Measurements from ENCODE around the gene FOSL1.

FOSL1 gene

DNA sequence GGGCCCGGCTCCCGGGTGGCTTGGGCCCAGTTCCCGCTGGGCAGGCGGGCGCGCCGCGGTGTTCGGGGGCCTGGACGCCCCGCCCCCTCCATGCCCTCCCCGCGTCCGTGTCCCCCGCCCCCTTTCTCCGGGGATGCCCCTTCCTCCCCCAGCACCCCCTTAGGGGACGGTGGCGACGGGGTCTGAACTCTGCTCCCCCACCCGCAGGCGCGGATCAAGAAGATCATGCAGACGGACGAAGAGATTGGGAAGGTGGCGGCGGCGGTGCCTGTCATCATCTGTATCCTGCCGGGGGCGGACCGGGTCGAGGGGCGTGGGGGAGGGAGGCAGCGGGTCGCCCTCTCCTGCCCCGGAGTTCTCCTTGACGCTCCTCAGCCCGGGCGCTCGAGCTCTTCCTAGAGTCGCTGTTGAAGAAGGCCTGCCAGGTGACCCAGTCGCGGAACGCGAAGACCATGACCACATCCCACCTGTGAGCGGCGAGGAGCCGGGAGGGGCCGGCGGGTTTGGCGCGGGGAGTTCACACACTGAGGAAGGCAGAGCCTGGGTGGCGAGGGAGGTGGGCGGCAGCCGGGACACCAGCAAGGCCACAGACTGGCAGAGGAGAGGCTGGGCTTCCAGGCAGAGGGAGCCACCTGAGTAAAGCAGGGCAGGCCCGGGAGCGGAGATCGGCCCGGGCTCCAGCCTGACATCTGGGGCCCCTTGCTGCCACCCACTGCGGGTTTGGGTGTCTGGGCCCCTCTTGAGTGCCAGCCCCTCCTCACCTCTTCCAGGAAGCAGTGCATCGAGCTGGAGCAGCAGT lies 19.6 kb upstream of the FOSL1 start:
- no peak for DNase-seq

DNA sequence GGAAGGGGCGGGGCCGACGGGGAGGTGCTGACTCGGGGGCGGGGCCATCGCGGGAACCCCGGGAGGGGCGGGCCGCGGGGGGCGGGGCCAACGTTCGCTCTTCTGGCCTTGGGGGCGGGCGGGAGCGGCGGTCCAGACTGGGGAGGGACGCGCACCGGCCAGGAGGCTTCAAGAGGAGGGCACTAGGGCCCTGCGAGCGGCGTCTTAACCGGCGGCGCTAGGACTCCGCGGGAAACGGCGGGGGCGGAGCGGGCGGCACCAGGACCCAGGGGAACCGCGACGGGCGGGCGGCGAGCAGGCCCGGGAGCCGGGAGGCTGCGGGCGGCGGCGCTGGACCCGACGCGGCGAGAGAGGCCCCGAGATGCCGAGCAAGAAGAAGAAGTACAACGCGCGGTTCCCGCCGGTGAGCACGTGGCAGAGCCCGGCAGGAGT lies 19.0 kb upstream of the FOSL1 start, which contains the start of gene DRAP1:
Gene DRAP1 (plus strand): TSS at position 286 of the 432 bp plus-strand sequence. CDS start 76 bp downstream, at position 362.
- peak; percentile 99 for DNase-seq

DNA sequence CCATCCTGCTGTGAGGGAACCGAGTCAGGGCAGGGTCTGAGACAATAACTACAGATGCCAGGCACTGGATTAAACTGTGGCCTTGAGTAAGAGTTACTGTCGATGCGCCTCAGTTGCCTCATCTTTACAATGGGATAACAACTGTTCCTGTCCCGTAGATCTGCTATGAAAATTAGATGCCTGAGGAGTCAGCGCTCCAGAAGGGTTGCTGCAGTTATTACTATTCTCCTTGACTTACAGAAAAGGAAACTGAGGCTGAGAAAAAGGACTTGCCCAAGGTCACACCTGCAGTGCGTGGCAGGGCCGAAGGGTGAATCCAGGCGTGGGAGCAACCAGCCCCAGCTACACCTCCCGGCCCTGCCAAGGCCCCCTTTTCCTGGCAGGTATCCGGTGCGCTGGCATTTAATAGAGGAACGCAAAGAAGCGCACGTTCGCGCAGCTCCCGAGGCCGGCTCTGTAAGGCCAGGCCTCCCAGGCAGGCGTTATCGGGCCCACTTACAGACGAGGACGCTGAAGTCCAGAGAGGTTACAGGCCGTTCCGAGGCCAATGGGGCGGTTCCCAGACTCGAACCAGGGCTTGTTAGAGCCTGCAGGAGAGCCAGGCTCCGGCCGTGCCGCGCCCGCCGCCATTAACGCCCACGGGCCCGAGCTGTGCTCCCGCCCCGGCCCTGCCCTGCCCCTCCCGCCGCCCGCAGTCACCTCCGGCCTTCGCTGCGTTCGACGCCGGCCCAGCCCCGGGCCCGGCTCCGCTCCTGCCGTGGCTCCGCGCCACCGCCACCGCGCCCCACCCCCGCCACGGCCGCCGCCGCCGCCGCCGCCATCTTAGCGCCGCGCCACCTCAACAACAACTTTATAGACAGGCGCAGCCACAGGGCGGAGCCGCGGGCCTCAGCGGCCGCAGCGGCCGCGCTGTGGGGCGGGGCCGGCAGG lies 18.3 kb upstream of the FOSL1 start, which contains the start of gene C11orf68:
Gene C11orf68 (minus strand): TSS at position 852 of the 930 bp plus-strand sequence. CDS start 31 bp downstream, at position 821.
- DNase-seq, result no peak

DNA sequence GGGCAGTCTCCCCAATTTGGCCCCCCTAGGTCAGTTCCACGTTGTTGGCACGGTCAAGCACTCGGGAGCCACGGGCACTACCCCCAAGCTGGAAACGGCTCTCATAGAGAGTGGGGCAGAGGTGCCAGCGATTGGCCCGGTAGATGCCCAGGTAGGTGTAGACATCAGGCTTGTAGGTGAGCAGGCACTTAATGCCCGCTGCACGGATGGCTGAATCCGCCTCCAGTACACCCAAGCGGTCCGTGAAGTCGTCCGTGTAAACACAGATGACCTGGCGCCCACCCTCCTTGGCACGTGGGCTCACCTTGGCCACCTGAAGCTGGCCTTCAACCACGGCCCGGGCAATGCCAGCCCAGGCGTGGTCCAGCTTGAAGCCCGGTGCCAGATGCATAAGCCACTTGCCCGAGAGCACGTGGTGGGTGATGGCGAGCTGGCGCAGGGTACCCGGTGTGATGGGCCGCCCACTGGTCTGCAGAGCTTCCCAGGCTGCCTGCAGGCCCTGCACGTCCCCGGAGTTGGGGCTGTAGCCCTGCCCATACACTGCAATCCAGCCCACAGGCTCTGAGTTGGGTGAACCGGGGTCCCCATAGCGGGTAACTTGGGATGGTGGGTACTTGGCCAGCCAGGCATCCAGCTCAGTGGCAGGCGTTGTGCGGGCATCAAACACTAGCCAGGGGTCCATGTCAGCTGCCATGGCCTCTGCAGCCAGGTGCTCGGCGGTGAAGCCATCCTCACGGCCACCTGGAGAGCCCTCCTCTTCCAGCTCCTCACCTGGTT lies 17.4 kb upstream of the FOSL1 start:
- no peak for DNase-seq

DNA sequence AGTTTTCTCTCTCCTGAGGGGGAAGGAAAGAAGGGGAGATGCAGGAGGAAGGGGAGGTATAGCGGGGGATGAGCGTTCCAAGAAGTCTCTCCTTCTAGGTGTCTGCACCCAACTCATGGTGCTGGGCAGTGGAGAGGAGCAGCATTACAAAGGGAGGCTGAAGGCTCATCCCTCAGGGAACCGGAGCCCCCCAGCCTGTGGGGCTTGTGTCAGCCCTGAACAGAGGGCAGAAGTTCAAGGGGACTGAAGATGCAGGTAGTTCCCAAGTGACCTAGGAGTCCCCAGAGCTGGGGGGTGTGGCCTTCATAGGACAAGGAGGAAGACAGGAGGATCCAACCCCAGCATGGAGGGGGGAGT lies 16.9 kb upstream of the FOSL1 start:
- no peak for DNase-seq

DNA sequence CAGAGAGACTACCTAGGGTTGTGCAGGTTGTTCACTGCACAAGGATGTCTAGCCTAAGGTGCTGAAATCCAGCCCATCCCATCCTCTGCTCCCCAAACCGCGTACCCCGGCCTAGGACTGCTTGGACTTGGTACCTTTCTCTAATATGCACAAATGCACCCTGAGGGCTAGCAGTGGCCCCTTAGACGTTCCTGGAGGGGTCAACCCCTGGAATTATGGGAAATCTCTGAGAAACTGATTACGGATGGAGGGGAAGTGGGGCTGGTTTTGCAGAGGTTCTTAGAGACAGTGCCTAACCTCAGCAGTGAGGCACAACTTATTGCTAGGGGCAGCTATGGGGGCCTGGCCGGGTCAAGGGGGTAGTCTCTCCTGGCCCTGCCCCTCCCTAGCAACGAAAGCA lies 16.2 kb upstream of the FOSL1 start:
- DNase-seq, result no peak

DNA sequence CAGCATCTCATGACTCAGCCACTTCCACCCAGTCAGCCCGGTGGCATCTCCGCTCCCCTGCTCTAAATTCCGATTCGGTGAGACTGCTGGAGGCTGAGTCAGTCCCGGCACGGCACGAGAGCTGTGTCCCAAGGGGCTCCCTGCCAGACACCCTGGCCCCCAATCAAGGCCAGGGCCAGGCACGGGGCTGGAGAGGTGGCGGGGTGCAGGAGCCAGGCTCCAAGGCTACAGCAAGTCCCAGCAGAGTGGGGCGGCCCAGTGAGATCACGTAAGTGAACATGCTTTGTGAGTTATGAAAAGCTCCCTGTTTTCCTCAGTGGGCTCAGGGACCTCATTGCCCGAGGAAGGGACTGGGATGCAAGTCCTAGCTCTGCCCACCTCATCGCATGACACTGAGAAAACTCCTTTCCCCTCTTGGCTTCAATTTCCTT lies 15.6 kb upstream of the FOSL1 start:
- DNase-seq, result no peak

DNA sequence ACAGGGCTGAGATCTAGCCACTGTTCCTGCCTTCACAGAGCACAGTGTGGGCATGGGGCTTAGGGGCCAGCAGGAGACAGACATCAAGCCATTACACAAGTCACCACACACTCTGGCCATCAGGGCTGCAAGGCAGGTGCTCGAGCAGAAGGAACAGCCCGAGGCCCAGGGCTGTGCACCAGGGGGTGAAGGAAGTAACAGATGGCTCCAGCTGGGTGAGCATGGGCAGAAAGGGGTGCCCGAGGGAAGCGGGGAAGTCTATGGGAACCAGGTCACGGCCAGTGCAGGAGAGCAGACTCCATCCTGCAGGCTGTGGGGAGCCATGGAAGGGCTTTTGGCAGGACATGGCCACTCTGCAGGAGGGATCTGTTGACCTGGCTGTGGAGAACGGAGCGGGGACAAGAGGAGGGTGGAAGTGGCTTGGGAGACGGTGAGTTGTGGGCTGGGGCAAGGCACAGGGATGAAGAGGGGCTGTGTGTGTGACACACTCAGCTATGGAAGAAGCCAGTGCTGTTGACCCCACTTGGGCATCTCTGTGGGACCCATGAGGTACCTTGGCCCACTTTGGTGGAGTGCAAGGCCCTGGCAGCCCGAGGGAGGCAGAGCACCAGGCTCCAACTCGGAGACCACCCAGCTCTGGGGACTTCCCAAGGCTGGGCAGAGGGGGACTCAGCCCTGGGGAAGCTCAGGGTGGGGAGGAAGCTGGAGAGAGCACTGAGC lies 15.1 kb upstream of the FOSL1 start:
- no peak for DNase-seq

DNA sequence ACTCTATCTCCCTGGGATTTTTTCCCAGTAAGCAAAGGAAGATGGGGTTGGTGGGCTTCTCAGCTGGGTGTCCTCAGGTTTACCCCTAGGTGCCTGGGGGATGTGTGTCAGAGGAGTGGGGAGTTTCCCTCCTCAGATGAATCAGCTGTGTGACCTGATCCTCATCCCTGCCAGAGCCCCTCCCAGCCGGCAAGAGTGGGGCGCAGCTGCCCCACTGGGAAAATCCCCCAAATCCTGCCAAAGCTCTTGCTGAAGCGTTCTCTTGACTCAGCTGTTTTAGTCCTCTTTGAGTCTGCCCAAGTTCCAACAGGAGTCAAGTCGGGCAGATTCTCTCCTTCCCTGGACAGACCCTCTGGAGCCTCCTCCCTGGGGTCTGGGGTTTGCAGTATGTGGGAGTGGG lies 12.7 kb upstream of the FOSL1 start:
- no peak for DNase-seq

DNA sequence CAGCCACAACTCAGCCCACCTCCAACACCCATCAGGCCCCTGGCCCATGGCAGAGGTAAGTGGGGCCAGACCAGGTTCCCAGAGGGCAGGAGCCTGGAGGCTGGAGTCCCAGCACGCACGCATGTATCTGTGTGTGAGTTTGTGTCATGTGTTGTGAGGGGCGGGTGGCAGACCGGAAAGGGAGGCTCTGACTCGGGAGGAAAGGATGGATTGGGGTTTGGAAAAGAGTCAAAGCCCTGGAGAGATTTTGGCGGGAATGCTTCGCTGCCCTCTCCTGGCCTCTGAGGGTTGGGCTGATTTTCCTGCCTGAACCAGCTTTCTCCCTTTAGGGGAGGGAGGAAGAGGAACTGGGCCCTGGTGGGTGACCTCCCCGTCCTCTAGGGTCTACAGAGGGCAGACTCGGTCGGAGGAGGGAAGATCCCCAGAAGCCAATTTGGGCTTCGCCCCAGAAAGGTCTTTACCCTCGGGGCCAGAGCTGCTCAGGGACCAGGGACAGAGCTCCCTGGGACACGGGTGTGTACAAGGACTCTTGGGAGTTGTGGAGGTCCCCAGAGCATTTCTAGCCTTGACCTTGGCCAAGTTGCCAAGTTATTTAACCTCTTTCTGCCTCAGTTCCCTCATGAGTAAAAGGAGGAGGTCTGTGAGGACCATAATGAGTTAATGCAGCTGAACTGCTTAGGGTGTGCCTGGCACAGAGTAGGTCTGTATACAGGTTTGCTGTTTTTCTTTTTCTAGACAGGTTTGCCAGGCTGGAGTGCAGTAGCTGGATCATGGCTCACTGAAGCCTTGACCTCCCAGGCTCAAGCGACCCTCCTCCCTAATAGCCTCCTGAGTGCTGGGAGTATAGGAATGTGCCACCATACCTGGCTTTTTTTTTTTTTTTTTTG lies 11.7 kb upstream of the FOSL1 start:
- no peak for DNase-seq

DNA sequence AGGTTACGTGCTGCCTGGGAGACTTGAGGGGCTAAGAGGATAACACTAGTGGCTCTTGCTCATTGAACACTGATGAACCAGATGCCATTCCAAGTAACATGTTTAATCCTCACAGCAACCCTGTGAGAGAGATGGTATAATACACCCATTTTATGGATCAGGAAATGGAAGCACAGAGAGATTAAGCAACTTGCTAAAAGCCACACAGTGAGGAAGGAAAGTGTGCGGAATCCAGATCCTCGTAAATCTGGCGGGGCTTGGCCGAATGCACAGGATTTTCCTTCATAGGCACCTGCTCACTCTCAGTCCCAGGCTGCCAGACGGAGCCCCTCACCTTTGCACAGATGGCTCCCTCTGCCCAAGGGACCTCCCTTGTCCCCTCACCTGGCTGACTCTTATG lies 7.7 kb upstream of the FOSL1 start:
- no peak for DNase-seq

DNA sequence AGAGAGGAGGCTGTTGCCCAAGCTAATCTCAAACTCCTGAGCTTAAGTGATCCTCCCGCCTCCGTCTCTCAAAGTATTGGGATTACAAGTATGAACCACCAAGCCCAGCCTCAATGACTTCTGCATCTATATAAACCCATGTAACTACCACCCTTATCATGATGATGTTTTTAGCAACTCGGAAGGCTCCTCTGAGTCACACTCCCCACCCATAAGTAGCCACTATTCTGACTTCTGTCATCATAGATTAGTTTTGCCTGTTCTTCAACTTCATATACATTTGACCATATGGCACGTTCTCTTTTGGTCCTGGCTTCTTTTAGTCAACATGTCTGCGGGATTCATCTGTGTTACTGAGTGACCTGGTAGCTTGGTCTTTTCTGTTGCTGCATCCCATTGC lies 6.4 kb upstream of the FOSL1 start:
- DNase-seq, result no peak

DNA sequence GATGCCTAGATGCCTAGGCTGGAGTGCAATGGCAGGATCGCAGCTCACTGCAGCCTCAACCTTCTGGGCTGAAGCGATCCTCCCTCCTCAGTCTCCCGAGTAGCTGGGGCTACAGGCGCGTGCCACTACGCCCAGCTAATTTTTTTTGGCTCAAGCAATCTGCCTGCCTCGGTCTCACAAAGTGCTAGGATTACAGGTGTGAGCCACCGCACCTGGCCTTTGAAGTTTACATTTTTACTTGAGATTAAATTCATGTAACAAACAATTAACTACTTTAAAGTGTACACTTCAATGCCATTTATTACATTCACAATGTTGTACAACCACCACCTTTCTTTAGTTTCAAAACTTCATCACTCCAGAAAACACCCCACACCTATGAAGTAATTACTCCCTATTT lies 3.5 kb upstream of the FOSL1 start:
- DNase-seq, result no peak

DNA sequence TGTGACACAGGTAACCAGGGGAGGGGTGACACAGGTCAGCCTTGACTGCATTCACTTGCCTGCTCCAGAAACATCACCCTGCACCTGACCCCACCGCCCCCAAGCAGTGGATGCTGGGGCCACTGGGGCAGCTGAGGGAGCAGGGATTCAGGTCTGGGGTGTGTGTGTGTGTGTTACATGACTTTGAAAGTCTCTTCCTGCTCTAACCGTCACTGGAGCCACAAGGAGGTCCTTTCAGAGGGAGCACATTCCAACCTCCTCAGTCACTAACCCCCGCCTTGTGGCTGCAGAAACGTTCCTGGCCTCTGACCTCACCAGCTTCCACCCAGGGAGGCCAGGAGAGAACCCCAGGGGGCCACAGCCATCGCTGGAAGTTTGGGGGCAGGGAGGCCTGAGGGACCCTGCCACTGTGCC lies 2.9 kb upstream of the FOSL1 start:
- no peak for DNase-seq

DNA sequence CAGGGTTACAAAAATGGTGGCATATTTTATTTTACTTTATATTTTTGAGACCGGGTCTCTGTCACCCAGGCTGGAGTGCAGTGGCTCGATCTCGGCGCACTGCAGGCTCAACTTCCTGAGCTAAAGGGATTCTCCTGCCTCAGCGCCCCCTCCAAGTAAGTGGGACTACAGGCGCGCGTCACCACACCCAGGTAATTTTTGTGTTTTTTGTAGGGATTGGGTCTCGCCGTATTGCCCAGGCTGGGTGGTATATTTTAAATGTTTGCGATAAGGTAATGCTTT lies 652 bp upstream of the FOSL1 start:
- no peak for DNase-seq

DNA sequence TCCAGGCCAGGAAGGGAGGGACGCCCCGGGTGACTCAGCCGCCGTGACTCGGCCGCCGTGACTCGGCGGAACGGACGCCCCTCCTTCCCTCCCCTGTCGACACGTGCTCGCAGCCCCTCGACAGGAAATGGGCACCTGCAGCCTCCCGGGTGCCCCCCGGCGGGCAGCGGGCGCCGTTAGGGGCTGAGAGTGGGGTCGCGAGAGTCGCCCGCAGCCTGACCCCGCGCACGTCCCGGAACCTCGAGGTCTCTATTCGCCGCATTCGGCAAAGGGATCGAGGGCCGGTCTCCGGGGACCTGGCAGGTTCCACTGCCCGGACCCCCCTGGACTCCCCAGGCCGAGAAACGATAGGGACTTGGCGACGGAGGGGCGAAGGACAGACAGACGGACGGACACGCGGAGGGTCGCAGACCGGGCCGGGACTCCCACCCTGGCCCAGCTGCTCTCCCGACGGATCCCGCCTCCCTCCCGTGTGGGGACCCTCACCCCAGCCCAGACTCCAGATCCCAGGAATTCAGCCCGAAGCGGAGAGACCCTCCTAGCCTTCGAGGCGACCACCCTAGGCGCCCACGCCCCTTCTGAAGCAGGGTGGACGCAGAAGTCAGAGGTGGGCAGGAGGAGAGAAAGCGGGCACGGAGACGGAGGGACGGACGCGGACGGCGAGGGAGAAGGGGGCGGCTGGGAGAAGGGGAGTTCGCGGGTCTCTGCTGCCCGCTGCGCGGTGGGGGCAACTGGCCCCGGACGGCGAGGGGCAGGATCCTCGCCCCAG lies 648 bp downstream of the FOSL1 start:
- peak; percentile 82 for DNase-seq

DNA sequence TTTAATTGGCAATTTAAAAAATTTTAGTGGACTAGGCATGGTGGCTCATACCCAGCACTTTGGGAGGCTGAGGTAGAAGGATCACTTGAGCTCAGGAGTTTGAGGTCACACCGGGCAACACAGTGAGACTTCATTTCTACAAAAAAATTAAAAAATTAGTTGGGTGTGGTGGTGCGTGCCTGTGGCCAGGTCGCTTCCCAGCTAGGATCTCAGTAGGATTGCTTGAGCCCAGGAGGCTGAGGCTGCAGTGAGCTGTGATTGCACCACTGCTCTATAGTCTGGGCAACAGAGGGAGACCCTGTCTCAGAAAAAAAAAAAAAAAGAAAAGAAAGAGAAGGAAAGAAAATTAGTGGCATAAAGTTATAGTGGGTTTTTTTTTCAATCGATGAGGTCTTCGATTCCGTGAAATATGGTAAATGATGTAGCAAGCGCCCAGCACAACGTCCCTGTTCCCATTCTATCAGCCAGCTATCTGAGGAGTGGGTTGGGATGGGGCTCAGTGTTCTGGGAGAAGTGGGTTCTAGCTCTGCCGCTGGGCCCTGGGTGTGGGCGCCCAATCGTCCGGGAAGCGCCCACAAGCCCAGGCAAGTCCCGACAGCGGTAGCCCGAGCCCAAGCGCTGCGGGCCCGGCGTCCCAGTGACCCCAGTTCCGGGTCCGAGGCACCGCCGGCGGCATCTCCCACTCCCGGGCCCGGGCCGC lies 1.4 kb downstream of the FOSL1 start:
- no peak for DNase-seq

DNA sequence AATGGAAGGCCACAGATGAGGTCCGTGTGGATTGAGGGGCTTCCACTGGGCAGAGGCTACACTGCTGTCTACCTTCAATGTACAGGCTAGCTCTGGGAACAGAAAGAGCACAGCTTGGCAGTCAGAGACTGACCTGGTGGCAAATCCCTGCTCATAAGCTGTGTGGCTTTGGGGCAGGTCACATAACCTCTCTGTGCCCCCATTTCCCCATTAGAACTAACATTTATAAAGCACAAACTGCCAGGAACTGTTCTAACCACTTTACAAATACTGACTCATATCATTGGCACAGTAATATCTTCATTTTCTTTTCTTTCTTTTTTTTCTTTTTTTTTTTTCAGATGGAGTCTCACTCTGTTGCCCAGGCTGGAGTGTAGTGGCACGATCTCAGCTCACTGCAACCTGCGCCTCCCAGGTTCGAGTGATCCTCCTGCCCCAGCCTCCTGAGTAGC lies 3.1 kb downstream of the FOSL1 start:
- peak; percentile 54 for DNase-seq

DNA sequence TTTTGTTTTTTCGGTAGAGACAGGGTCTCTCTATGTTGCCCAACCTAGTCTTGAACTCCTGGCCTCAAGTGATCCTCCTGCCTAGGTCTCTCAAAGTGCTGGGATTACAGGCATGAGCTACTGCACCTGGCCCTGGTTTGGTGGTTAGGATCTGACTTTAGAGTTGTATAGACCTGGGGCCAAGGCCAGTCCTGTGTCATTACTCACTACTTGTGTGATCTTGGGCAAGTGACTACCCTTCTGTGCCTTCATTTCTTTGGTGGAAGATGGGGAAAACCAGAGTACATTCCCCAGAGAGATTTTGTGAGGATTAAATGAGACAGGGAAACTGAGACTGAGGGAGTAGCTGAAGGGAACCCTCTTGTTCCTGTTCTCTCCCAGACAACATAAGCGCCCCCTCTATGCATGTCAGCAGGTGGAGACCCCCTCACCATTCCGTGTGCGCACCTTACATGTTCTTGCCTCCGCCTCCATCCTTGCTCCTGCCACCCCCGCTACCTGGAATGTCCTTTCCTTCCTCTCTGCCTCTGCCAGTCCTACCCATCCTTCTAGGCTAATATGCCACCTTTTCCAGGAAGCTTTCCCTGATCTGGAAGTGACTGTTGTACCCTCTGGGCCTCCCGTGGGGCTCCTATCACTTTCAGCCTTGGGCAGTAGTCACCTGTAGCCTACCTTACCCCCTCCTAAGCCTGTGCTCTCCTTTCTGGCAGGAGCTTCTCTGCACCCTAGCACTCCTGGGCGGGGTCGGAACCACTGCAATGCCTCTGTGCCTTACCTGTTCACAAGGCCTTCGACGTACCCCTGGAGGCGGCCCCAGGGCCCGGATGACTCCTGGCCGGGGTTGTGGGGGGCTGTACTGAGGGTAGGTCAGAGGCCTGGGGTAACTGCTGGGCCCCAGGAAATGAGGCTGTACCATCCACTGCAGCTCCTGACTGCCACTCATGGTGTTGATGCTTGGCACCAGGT lies 3.9 kb downstream of the FOSL1 start:
- DNase-seq, result no peak

All from activated CD4-positive, alpha-beta T cell treated with anti-CD3 and anti-CD28 coated beads, Interleukin-10, Interleukin-2, amounts not matched to agents 100 ng/mL and 50 ng/mL, durations not matched to agents 16 hours and 8 hours (primary cell).